ENCODE results near the gene WASHC1.
"Not testable (repeated sequence)": the region's sequence is repeated elsewhere in the genome, so short reads cannot be mapped to it uniquely, and the experiment has no call there.

The WASHC1 gene

GRCh38 chr9:43636-44035 is 14.4 kb upstream of the WASHC1 start:
- DNase-seq; H3K4me1 Mint-ChIP-seq (ENCODE audit: low read depth in 2 of 2); H3K4me3 Mint-ChIP-seq; ATAC-seq (replicated peaks); H3K9me3 Mint-ChIP-seq; H3K27ac Mint-ChIP-seq; H3K36me3 Mint-ChIP-seq (ENCODE audit: insufficient read depth): not testable (repeated sequence)
- peaks cover 6 to 11% of the 10 kb centered on the region in 2 donors for H3K27me3 Mint-ChIP-seq

DNA sequence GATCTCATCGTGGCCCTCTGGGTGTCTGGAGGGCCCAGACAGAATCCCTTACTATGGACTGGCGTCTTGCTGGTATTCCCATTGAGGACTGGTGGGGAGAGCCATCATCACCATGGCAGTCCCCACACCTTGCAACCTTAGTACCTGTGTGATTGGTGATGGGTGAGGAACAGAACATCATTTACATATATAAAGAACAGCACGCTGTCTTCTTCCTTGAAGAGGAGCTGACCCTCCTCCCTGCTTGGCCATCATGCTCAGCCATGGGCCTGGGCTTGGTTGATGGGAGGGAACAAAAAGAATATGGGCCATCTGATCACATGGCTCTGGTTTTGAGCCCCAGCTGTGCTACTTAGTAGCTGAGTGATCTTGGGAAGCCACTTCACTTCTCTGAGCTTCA is 13.9 kb upstream of the WASHC1 start:
- ATAC-seq (replicated peaks); H3K36me3 Mint-ChIP-seq (ENCODE audit: insufficient read depth); H3K4me3 Mint-ChIP-seq; DNase-seq; H3K9me3 Mint-ChIP-seq; H3K4me1 Mint-ChIP-seq (ENCODE audit: low read depth in 2 of 2); H3K27ac Mint-ChIP-seq: not testable (repeated sequence)
- H3K27me3 Mint-ChIP-seq: peaks cover 6 to 11% of the 10 kb centered on the region in 2 donors

GRCh38 chr9:41819-42218 is 12.6 kb upstream of the WASHC1 start:
- not testable (repeated sequence) for H3K9me3 Mint-ChIP-seq; H3K36me3 Mint-ChIP-seq (ENCODE audit: insufficient read depth); H3K4me1 Mint-ChIP-seq (ENCODE audit: low read depth in 2 of 2); ATAC-seq (replicated peaks); H3K4me3 Mint-ChIP-seq; H3K27ac Mint-ChIP-seq; DNase-seq
- peaks cover 6 to 11% of the 10 kb centered on the region in 2 donors for H3K27me3 Mint-ChIP-seq

DNA sequence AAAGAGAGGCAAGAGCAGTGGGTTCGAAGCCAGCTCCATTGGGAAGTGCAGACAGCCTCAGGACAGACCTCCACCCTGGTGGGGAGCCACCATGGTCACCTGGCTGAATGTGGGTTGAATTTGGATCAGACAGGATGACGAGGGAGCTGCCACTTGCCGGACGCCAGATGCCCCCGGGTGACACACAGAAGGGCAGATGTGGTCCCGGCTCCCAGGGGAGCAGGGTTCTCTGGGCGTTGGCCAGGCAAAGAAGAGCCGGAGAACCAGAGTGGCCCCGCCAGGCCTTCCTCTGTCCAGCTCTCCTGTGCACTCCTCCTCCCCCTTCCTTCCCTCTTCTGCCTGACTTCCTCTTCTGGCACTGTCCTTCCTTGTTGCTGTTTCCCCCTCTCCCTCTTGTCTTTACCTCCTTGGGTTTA is 12.0 kb upstream of the WASHC1 start:
- not testable (repeated sequence) for H3K36me3 Mint-ChIP-seq (ENCODE audit: insufficient read depth); H3K9me3 Mint-ChIP-seq; H3K4me3 Mint-ChIP-seq; H3K27ac Mint-ChIP-seq; DNase-seq; ATAC-seq (replicated peaks); H3K4me1 Mint-ChIP-seq (ENCODE audit: low read depth in 2 of 2)
- peaks cover 6 to 11% of the 10 kb centered on the region in 2 donors for H3K27me3 Mint-ChIP-seq

DNA sequence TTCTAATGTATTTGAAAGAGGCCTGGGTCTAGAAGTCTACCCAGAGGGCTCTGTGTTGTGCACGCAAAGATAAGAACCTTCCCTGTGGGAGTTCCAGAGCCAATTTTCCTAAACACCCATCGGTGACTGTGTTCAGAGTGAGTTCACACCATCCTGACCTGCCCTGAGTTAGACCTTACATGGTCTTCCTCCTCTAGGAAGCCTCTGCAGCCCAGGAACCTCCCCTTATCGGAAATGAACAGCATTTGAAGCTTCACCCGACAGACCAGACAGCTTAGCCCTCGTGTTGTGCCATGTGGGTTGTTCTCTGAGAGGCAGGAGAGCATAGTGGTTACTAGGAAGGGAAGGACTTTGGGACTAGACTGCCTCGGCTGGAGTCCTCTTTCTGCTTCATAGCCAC is 3.1 kb upstream of the WASHC1 start:
- DNase-seq; H3K27ac Mint-ChIP-seq; H3K4me1 Mint-ChIP-seq (ENCODE audit: low read depth in 2 of 2); H3K4me3 Mint-ChIP-seq; H3K9me3 Mint-ChIP-seq; ATAC-seq (replicated peaks); H3K27me3 Mint-ChIP-seq; H3K36me3 Mint-ChIP-seq (ENCODE audit: insufficient read depth): not testable (repeated sequence)

DNA sequence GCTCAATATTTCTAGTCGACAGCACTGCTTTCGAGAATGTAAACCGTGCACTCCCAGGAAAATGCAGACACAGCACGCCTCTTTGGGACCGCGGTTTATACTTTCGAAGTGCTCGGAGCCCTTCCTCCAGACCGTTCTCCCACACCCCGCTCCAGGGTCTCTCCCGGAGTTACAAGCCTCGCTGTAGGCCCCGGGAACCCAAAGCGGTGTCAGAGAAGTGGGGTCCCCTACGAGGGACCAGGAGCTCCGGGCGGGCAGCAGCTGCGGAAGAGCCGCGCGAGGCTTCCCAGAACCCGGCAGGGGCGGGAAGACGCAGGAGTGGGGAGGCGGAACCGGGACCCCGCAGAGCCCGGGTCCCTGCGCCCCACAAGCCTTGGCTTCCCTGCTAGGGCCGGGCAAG is 481 bp downstream of the WASHC1 start:
- DNase-seq; ATAC-seq (replicated peaks); H3K36me3 Mint-ChIP-seq (ENCODE audit: insufficient read depth); H3K4me3 Mint-ChIP-seq; H3K27ac Mint-ChIP-seq; H3K9me3 Mint-ChIP-seq; H3K27me3 Mint-ChIP-seq; H3K4me1 Mint-ChIP-seq (ENCODE audit: low read depth in 2 of 2): not testable (repeated sequence)

DNA sequence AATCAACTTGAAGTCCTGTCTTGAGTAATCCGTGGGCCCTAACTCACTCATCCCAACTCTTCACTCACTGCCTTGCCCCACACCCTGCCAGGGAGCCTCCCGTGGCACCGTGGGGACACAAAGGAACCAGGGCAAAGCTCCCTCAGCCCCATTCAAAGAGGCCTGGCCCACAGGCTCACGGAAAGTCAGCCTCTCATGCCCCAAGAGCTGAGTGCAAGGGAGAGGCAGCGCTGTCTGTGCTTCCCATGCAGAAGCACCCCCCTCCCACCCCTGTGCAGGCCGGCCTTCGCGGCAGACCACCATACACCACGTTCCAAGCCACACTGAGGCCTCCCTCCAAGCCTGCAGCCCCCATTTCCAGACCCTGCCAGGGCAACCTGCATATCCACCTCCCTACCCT is 7.6 kb downstream of the WASHC1 start:
- not testable (repeated sequence) for H3K9me3 Mint-ChIP-seq; DNase-seq; H3K27ac Mint-ChIP-seq; H3K36me3 Mint-ChIP-seq (ENCODE audit: insufficient read depth); H3K4me1 Mint-ChIP-seq (ENCODE audit: low read depth in 2 of 2); ATAC-seq (replicated peaks); H3K27me3 Mint-ChIP-seq; H3K4me3 Mint-ChIP-seq

- not testable (repeated sequence) for H3K4me1 Mint-ChIP-seq (ENCODE audit: low read depth in 2 of 2); H3K27me3 Mint-ChIP-seq; ATAC-seq (replicated peaks); H3K27ac Mint-ChIP-seq; H3K4me3 Mint-ChIP-seq; DNase-seq; H3K9me3 Mint-ChIP-seq; H3K36me3 Mint-ChIP-seq (ENCODE audit: insufficient read depth)
These were observed 12.4 kb downstream of the WASHC1 start for GRCh38 chr9:16875-17274.

GRCh38 chr9:14129-14809 is 15.0 kb downstream of the WASHC1 start:
- ATAC-seq (replicated peaks); DNase-seq; H3K27ac Mint-ChIP-seq; H3K9me3 Mint-ChIP-seq; H3K4me1 Mint-ChIP-seq (ENCODE audit: low read depth in 2 of 2); H3K4me3 Mint-ChIP-seq; H3K27me3 Mint-ChIP-seq: not testable (repeated sequence)
- H3K36me3 Mint-ChIP-seq (ENCODE audit: insufficient read depth): peaks cover 14% of the 10 kb centered on the region

- not testable (repeated sequence) for H3K4me3 Mint-ChIP-seq; H3K27ac Mint-ChIP-seq; H3K9me3 Mint-ChIP-seq; H3K27me3 Mint-ChIP-seq; H3K4me1 Mint-ChIP-seq (ENCODE audit: low read depth in 2 of 2)
- ATAC-seq (replicated peaks) (peak; percentile 39), DNase-seq (peak; percentile 55 to 67 (median 60))
- H3K36me3 Mint-ChIP-seq (ENCODE audit: insufficient read depth): peaks cover 14% of the 10 kb centered on the region
These were observed 18.1 kb downstream of the WASHC1 start for GRCh38 chr9:11206-11605.

DNA sequence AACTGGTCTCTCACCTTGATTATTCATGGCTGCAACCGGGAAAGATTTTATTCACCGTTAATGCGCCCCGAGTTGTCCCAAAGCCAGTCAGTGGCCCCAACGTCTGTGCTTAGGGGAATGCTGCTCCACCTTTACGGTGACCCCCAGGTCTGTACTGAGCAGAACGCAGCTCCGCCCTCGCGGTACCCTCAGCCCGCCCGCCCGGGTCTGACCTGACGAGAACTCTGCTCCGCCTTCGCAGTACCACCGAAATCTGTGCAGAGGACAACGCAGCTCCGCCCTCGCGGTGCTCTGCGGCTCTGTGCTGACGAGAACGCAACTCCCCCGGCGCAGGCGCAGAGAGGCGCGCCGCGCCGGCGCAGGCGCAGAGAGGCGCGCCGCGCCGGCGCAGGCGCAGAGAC is 18.6 kb downstream of the WASHC1 start:
- not testable (repeated sequence) for H3K9me3 Mint-ChIP-seq; H3K4me3 Mint-ChIP-seq; H3K27me3 Mint-ChIP-seq; ATAC-seq (replicated peaks); H3K4me1 Mint-ChIP-seq (ENCODE audit: low read depth in 2 of 2); H3K27ac Mint-ChIP-seq
- DNase-seq: peak in 2 of 3 experiments; percentile 3 to 4
- peaks cover 14% of the 10 kb centered on the region for H3K36me3 Mint-ChIP-seq (ENCODE audit: insufficient read depth)

DNA sequence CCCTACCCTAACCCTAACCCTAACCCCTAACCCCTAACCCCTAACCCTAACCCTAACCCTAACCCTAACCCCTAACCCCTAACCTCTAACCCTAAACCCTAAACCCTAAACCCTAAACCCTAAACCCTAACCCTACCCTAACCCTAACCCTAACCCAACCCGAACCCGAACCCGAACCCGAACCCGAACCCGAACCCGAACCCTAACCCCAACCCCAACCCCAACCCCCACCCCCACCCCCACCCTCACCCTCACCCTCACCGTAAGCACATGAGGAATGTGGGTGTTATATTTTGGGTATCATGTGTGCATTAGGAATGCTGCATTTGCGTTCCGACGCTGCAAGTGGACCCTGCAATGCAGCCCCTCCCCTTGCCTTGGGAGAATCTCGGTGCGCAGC is 19.0 kb downstream of the WASHC1 start:
- not testable (repeated sequence) for H3K9me3 Mint-ChIP-seq; ATAC-seq (replicated peaks); H3K4me3 Mint-ChIP-seq; H3K4me1 Mint-ChIP-seq (ENCODE audit: low read depth in 2 of 2); H3K27me3 Mint-ChIP-seq; DNase-seq; H3K27ac Mint-ChIP-seq
- H3K36me3 Mint-ChIP-seq (ENCODE audit: insufficient read depth): peaks cover 14% of the 10 kb centered on the region
